ENCODE results near the gene ZNF277.

- TF ChIP-seq CTCF (IDR thresholded peaks at IDR 0.05) (no peak), POLR2A (IDR thresholded peaks at IDR 0.05) (no peak)
Observed at GRCh38 chr7:112272921-112273561, 66.5 kb downstream of the ZNF277 start.
